Measurements from ENCODE around the gene FAM228B.

Gene FAM228B

DNA sequence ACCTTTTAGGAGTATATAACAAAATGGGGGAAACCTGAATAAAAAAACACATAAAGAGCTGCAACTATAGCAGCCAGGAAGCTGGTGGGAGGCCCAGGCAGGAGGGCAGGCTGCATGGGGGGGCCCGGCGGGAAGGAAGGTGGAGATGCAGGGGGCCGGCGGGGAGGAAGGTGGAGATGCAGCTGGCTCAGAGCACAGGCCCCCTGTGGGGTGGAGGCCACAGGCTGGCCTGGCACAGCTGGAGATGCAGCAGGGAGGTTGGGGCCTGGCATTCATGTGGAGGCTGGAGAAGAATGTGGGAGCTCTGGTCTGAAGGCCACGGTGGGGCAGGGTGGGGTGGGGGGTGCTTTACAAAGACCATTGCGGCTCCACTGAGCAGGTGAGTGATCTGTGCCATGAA, 83.0 kb downstream of the FAM228B start:
- no peak for DNase-seq

DNA sequence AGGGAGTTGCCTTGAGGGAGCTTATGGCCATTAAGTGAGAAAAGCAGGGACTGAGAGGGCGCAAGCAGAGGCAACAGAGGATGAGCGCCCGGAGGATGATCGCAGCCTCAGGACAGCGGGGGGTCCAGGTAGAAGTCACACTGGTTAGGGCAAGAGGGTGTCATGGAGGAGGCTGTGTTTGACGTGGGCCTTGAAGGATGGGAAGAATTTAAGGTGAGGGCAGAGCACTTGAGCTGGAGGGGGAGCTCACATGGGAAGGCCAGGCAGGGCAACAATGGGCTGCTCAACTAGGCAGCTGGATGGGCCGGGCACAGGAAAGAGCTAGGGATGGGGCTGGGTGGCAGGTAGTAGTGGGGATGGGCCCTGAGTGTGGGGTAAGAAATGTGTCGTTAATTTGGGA, 83.4 kb downstream of the FAM228B start:
- DNase-seq = no peak

DNA sequence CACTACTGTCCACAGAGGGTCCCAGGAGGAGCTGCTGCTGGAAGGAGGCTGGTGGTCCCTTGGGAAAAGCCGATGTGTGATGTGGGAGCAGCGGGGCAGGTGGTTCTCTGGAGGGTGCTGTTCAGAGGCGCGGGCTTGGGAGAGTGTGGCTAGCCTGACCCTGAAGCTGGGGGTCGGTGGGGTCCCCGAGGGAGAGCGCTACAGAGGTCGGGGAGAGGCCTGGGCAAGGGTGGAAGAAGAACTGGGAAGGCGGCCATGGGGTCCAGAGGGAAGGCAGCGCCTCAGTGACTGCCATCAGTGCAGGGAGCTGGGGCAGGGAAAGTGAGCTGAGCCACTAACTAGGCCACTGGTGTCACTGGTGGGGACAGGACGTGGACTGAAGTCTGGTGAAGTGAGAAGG, 84.1 kb downstream of the FAM228B start:
- DNase-seq = no peak

DNA sequence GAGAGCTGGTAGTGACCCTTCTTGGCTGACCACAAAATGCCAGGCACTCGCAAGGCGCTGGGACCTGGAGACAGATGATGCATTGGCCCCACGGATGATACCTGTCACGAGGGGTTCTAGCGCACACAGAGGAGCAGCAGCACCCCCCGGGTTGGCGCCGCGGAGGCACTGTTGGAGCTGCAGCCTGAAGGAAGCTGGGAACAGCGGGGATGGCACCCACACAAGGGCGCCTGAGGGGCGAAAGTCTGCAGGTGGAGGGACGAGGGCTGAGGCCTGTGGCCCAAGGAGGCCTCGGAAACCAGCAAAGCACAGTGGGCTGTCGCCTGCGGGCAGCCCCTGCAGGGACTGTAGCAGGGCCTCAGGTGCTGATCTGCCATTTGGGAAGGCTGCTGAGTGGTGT, 85.2 kb downstream of the FAM228B start:
- no peak for DNase-seq

DNA sequence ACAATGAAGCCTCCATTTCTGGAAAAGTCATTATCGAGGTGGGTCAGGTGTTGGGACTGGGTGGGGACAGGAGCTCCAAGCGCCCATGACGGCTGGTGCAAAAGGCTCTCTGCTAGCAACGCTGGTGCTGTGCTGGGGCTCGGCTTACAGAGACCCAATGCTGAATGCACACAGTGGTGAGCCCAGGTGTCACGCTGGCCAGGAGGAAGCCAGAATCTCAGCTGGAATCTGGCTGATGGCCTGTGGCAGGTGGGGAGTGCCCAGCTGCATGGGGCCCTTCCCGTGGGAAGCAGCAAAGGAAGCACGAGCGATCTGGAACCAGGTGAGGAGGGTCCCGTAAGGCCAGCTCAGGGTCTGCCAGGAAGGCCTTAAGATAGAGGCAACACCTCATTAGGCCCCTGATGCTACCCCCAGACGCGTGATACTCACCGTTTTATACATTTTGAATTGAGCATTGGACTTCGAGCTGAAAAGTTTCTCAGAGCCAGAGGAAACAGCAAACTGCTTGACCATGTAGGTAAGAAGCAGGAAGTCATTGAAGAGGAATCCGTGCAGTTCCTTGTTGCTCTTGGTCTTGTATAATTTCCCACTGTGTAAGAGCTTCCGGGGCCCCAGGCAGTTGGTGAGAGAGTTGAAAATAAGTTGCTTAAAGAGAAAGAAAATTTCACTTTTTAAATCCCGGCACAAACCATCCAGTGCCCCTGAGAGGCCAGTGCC, 86.3 kb downstream of the FAM228B start:
- DNase-seq = no peak

DNA sequence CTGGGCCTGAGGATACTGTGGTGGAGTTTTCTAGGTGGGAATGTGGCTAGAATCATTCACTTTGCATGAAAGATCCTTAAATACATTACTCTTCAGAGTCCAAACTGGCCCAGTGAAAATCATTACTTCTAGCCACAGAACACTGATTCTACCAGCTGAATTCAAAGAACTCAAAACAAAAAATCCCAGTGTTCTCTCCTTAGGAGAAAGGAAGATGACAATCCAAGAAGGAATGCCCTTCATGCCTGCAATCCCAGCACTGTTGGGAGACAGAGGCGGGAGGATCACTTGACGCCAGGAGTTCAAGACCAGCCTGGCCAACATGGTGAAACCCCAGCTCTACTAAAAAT, 86.8 kb downstream of the FAM228B start:
- DNase-seq = no peak

DNA sequence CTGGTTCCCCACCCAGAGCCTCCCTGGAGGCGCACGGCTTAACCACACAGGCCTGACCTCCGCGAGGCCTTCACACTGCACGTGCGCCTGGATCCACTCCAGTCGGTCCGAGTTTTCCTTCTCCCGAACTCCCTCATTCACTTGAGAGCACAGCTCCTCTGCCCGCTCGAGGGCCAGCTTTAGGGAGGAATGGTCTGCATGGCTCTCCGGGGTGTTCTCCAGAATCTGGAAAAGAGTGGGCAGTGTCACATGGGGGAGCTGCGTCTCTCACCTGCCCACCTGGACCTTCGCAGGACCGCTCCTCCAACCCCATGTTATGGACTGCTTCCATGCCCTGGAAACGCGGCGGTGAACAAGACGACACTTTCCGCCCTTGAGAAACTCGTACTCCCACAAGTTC, 87.5 kb downstream of the FAM228B start:
- no peak for DNase-seq

DNA sequence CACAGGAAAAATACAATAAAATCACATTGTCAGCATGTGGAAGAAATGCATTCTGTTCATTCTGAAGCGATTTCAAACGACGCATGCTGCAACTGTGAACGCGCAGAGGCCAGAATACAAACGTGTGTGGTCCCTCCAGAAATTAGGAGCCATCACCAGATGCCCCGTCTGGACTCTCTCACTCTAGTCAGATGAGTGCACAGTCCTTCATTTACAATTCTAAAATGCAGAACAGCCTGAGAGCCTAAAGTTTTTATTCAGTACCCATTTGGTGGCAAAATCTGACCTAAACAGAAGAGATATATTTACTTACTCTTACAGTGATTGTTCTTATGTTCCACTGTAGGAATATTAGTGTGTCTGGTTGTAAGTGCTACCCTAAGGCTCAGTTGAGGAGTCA, 88.1 kb downstream of the FAM228B start:
- DNase-seq = no peak

DNA sequence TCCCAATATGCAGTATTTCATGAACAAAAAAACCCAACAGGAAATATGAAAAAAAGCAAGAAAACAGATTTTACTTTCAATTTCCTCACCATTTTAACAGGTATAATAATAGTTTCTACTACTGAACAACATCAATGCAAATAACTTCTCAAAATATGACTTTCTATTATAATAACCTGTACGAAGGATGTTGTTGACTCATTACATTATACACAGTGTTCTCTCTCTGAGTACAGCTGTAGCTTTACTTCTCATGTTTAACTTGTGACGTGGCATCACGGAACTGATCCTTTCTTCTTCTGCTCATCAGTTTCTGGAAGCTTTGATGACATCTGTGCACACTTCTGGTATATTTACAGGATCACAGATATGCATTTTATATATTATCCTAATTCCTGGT, 91.6 kb downstream of the FAM228B start:
- no peak for DNase-seq
